Activated T-cell treated with anti-CD3 and anti-CD28 coated beads, Interleukin-2, amount 50 U/mL, for 72 hours (primary cell): ENCODE measurements around the gene SYTL5. TPM values are rescaled to one million over a fixed set of nuclear protein-coding genes. Genes with fewer than 3 reads are reported as not detected.

Experiments
- ATAC-seq, 2 donors: fragments of 150-1000 bp; cut with Tn5 transposase; replicated peaks in 1 of 2; 2 replicates each; pipeline ENCODE4 v1.10.0; 2021; ENCODE audit warnings: moderate library complexity in 2 of 2, mild to moderate bottlenecking in 1 of 2
- DNase-seq, 2 donors: peaks; one replicate each; pipeline ENCODE4 v3.0.0; 2021 to 2022; ENCODE audit warnings: mixed read lengths in 1 of 2
- H3K27ac Mint-ChIP-seq: one replicate; pipeline ENCODE4 v1.8.0; 2022; ENCODE audit warnings: mild to moderate bottlenecking, moderate library complexity, mixed read lengths
- H3K27me3 Mint-ChIP-seq: one replicate; pipeline ENCODE4 v1.8.0; 2022; ENCODE audit warnings: low read depth, mixed read lengths
- H3K36me3 Mint-ChIP-seq, 2 donors: one replicate each; pipeline ENCODE4 v1.8.0; 2022; ENCODE audit warnings: mixed read lengths in 2 of 2, mild to moderate bottlenecking in 1 of 2; ENCODE audit not compliant: insufficient read depth in 2 of 2
- H3K4me1 Mint-ChIP-seq: one replicate; pipeline ENCODE4 v1.8.0; 2022; ENCODE audit warnings: low read depth, mixed read lengths
- H3K4me3 Mint-ChIP-seq, 2 donors: one replicate each; pipeline ENCODE4 v1.8.0; 2022; ENCODE audit warnings: mild to moderate bottlenecking in 2 of 2, mixed read lengths in 2 of 2, moderate library complexity in 2 of 2
- H3K9me3 Mint-ChIP-seq, 2 donors: one replicate each; pipeline ENCODE4 v1.8.0; 2022; ENCODE audit warnings: mixed read lengths in 2 of 2
- total RNA-seq, 2 donors: library from RNA; stranded (reverse); gene quantifications; one replicate each; pipeline ENCODE4 v1.2.3, GENCODE V29; 2022

The SYTL5 gene
- total RNA-seq, 2 donors from 2014 or later: not detected

GRCh38 chrX:38082309-38082708 is 76.0 kb downstream of the SYTL5 start:
- H3K36me3 Mint-ChIP-seq: no peaks in the 10 kb centered on the region
- H3K27ac Mint-ChIP-seq: no peak overlapping the region
- no peak for ATAC-seq
- no peak for DNase-seq
- H3K4me1 Mint-ChIP-seq: no peaks in the 10 kb centered on the region
- H3K27me3 Mint-ChIP-seq: peaks cover 33% of the 10 kb centered on the region
- no peak overlapping the region for H3K4me3 Mint-ChIP-seq
- H3K9me3 Mint-ChIP-seq: no peaks in the 10 kb centered on the region

DNA sequence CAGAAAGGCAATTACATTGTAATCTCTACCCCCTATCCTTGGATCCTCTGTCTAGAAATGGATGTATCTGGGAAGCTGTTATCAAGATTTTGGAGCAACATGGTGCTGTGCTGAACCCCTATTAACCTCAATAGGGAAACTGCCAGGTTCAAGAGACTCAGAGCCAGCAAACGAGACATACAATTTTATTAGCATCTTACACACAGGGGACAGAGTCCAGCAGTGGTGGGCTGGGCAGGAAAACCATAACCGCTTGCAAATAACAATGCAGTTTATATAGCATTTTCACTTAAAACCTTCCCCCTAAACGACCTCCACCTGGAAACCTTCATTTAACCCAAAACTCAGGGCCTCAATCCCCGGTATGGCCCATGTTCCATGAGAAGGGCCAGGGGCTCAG is 79.5 kb downstream of the SYTL5 start:
- no peak for DNase-seq
- Mint-ChIP-seq H3K36me3 (no peaks in the 10 kb centered on the region), H3K4me3 (no peak overlapping the region), H3K27me3 (peaks cover 31% of the 10 kb centered on the region), H3K4me1 (no peaks in the 10 kb centered on the region), H3K27ac (no peak overlapping the region), H3K9me3 (no peaks in the 10 kb centered on the region)
- ATAC-seq: no peak

DNA sequence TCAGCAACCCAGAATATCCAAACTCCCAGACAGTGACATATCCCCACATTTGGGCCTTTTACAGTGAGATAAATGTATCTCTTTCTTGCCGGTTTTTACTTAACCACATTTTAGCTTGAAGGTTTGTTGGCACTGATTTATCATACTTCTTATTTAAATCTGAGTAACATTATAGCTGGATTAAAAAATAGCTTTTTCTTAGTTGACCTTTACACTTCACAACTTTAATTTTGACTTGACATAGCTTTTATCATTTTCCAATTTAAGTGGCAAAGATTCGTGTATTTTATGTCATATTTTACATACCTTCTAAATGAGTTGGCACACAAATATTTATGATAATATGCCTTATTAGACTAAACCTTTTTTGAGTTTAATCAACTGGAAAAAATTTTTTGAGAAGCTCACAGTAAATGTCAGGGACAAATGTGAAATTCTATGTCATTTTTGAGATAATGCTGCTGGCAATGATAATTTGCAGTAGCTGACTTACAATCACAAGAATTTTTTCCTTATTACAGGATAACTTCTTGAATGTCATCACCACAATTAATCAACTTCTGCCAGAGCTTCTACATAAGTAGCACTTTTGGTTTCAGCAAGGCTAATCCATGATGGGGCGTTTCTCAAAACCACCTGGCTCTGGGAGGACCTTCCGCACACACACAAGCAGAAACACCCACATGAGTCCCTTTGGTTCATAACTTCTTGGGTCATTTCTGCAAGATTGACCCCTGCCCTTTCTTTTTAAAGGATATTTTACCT is 80.3 kb downstream of the SYTL5 start:
- Mint-ChIP-seq H3K4me1 (no peaks in the 10 kb centered on the region), H3K27ac (no peak overlapping the region), H3K36me3 (no peaks in the 10 kb centered on the region), H3K9me3 (no peaks in the 10 kb centered on the region), H3K27me3 (peaks cover 31% of the 10 kb centered on the region), H3K4me3 (no peak overlapping the region)
- ATAC-seq: no peak
- no peak for DNase-seq

GRCh38 chrX:38087594-38087993 is 81.2 kb downstream of the SYTL5 start:
- no peaks in the 10 kb centered on the region for H3K4me1 Mint-ChIP-seq
- H3K27ac Mint-ChIP-seq: no peak overlapping the region

DNA sequence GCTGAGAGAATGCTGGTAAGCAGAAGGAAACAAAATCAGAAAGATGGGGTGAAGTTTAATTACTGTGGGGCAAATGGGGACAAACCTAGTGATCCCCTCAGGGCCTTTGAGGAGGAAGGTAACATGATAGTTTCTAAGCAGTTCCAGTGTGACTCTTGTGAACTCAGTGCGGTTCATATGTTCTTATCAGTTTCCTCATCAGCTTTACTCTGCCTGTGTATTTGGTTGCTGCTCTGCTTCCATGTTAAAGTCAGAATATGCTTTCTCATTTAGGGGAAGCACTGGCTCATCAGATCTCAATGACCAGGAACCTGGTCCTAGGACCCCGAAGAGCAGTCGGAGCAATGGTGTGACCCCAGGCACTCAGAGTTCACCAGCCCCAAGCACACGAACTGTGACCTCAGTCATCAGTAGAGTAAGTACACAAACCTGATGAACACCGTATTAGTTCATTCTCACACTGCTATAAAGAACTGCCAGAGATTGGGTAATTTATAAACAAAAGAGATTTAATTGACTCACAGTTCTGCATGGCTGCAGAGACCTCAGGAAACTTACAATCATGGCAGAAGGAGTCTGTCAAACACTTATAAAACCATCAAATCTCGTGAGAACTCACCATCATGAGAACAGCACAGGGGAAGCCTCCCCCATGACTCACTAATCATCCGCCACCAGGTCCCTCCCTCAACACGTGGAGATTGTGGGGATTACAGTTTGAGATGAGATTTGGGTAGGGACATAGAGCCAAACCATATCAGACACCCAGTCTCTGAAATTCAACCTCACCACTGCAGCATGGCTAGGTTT is 83.0 kb downstream of the SYTL5 start:
- H3K27ac Mint-ChIP-seq: no peak overlapping the region
- H3K27me3 Mint-ChIP-seq: peaks cover 18% of the 10 kb centered on the region

More at GRCh38 chrX:38087594-38087993, 81.2 kb downstream of the SYTL5 start:
- no peaks in the 10 kb centered on the region for H3K36me3 Mint-ChIP-seq
- DNase-seq (no peak), ATAC-seq (no peak)
- H3K9me3 Mint-ChIP-seq: no peaks in the 10 kb centered on the region
- H3K4me3 Mint-ChIP-seq: no peak overlapping the region
- H3K27me3 Mint-ChIP-seq: peaks cover 22% of the 10 kb centered on the region

DNA sequence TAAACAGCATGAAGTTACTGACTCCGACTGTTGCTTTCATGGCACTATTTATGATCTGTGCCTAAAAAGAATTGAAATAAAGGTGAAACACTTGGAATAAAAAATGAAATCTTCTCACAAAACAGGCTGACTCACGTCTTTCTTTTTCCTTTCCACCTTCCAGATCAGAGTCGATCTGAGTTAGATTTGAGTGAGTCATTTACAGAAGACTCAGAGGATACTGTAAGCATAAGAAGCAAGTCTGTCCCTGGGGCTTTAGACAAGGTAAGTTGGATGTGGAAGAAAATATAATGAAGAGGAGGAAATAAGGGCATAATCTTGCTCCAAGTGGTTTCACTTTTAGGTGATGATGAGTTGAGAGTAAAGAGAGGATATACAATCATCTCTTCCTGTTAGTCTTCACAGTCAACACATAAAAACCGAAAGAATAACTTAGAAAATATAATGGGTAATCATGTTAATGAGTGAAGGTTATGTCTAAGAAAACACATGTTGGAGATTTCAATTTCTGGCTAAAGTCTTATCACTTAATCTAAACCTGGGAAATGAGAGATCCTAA is 89.7 kb downstream of the SYTL5 start:
- peak overlapping the region in 1 of 2 donors; percentile 39 for H3K4me3 Mint-ChIP-seq
- H3K27me3 Mint-ChIP-seq: peaks cover 10% of the 10 kb centered on the region
- H3K4me1 Mint-ChIP-seq: no peaks in the 10 kb centered on the region
- H3K36me3 Mint-ChIP-seq: no peaks in the 10 kb centered on the region
- H3K9me3 Mint-ChIP-seq: no peaks in the 10 kb centered on the region
- peak overlapping the region; percentile 64 for H3K27ac Mint-ChIP-seq
- DNase-seq (no peak), ATAC-seq (peak in 1 of 2 donors; percentile 32)

More for the DNA sequence above, 83.0 kb downstream of the SYTL5 start:
- H3K4me3 Mint-ChIP-seq: no peak overlapping the region
- H3K4me1 Mint-ChIP-seq: no peaks in the 10 kb centered on the region
- ATAC-seq: no peak
- no peaks in the 10 kb centered on the region for H3K36me3 Mint-ChIP-seq
- DNase-seq: no peak
- no peaks in the 10 kb centered on the region for H3K9me3 Mint-ChIP-seq

DNA sequence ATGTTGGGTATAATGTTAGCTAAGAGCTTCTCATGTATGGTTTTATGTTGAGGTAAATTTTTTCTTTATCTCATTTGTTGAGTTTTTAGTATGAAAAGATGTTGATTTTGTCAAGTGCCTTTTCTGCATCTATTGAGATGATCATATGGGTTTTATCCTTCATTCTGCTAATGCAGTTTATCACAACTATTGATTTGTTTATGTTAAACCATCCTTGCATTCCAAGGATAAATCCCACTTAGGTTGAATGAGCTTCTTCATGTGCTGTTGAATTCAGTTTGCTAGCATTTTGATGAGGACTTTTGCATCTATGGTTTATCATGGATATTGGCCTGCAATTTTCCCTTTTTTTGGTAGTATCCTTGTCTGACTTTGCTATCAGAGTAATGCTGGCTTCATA is 93.3 kb downstream of the SYTL5 start:
- no peak for DNase-seq
- no peak overlapping the region for H3K27ac Mint-ChIP-seq
- peaks cover 18% of the 10 kb centered on the region for H3K27me3 Mint-ChIP-seq
- H3K36me3 Mint-ChIP-seq: no peaks in the 10 kb centered on the region
- H3K4me3 Mint-ChIP-seq: no peak overlapping the region
- no peaks in the 10 kb centered on the region for H3K9me3 Mint-ChIP-seq
- no peaks in the 10 kb centered on the region for H3K4me1 Mint-ChIP-seq
- ATAC-seq: no peak

GRCh38 chrX:38102240-38102639 is 95.9 kb downstream of the SYTL5 start:
- DNase-seq (no peak), ATAC-seq (no peak)
- Mint-ChIP-seq H3K4me3 (no peak overlapping the region), H3K36me3 (no peaks in the 10 kb centered on the region), H3K27ac (no peak overlapping the region), H3K9me3 (no peaks in the 10 kb centered on the region), H3K27me3 (peaks cover 30% of the 10 kb centered on the region), H3K4me1 (no peaks in the 10 kb centered on the region)

DNA sequence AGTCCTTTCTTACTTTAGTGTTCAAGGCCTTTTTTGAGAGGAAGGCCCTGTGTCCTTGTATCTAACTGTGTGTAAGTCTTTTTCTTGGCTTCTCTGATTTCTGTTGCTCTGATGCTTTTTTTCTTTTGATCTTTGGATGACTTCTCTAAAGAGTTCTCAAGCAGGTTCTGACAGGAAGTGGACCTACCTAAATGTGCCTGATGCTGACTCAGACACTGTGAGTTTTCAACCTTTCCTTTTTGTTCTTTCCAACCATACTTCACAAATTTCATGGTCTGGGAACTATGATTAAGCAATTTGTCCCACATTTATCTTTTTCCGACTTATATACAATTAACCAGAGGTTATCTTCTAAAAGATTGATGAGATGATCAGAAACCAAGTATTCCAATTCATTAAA is 96.5 kb downstream of the SYTL5 start:
- no peak overlapping the region for H3K4me3 Mint-ChIP-seq
- H3K27me3 Mint-ChIP-seq: peaks cover 30% of the 10 kb centered on the region
- H3K36me3 Mint-ChIP-seq: no peaks in the 10 kb centered on the region
- H3K9me3 Mint-ChIP-seq: no peaks in the 10 kb centered on the region
- no peak for DNase-seq
- ATAC-seq: no peak
- H3K4me1 Mint-ChIP-seq: no peaks in the 10 kb centered on the region
- peak overlapping the region; percentile 27 for H3K27ac Mint-ChIP-seq

DNA sequence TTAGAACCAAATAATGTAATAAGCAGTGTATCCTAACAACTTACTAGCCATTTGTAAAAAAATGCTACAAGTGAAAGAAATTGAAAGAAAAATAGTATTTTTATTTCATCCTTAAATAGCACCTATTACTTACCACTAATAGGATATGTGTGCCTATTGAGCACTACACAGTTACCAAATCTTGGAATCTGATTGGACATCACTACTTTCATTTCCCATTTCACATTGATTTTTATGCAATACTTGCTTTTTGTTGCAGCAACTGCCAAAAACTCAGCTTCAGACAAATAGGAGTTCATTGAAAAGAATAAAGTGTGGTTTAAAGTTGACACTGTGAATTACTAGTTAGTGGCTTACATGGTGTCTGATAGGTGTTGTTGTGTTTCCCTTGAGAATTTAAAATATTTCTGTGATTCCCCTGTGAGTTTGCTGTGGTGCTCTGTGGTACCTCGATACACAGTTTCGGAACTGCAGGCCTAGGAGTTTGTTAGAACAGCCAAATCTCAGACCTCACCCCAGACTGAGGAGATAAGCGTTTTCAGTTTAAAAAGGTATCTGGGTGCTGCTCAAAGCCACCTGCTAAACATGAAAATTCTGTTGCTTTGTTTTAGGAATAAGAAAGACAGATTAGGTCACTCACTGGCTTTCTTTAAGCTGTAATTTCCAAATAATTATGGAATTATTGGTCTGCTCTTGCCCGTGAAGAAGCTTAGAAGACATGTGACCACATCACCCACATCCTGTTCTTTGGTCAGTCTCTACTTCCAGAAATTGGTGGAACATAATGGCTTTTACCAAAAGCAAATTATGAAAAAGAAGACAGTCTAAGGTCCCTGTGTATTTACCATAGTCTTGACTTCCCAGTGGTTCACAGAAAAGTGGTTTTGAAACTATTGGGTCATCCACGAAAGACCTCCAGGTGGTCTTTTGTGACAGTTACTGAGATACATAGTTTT is 97.8 kb downstream of the SYTL5 start:
- no peak for ATAC-seq
- Mint-ChIP-seq H3K27me3 (peaks cover 30% of the 10 kb centered on the region), H3K4me3 (no peak overlapping the region), H3K9me3 (no peaks in the 10 kb centered on the region), H3K27ac (no peak overlapping the region), H3K36me3 (no peaks in the 10 kb centered on the region), H3K4me1 (no peaks in the 10 kb centered on the region)
- DNase-seq: no peak

DNA sequence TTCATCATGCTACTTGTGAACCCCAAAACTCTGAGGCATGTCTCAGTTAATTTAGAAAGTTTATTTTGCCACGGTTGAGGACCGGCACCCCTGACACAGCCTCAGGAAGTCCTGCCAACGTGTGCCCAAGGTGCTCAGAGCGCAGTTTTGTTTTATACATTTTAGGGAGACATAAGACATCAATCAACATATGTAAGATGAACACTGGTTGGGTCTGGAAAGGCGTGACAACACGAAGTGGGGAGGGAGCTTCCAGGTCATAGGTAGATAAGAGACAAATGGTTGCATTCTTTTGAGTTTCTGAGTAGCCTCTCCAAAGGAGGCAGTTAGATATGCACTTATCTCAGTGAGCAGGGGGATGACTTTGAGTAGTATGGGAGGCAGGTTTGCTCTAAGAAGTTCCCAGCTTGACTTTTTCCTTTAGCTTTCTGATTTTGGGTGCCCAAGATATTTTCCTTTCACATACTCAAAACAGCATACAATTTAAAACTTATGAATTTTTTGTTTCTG is 98.9 kb downstream of the SYTL5 start:
- Mint-ChIP-seq H3K4me1 (no peaks in the 10 kb centered on the region), H3K4me3 (no peak overlapping the region), H3K36me3 (no peaks in the 10 kb centered on the region), H3K27ac (no peak overlapping the region), H3K9me3 (no peaks in the 10 kb centered on the region), H3K27me3 (peaks cover 30% of the 10 kb centered on the region)
- ATAC-seq (no peak), DNase-seq (no peak)

DNA sequence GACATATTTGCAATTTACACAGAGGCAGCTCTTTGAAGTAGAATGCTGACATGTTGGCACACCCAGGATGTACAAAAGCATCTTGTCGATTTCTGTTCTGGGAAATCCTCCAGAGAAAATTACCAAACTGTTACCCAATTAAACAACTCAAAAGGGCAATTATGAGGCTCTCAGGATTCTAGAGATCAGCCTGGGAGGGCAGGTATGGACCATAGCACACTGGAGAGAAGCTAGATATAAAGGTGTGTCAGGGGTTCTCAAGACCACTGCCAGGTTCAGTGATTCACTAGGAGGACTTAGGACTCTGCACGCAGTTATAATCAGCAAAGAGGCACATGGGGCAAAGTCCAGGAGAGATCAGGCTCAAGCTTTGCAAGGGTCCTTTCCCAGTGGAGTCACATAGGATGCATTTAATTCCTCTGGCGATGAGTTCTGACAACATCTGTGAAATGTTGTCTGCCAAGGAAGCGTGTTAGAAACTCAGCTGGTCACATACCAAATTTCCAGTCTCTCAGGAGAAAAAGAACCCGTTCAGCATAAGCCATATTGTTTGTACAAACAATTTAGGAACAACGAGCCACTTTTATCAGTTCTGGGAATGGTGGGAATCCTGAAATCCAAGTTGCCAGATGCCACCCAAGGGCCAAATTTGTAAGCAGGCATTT is 100.8 kb downstream of the SYTL5 start:
- Mint-ChIP-seq H3K9me3 (no peaks in the 10 kb centered on the region), H3K36me3 (no peaks in the 10 kb centered on the region), H3K4me3 (no peak overlapping the region), H3K27me3 (peaks cover 19% of the 10 kb centered on the region), H3K27ac (no peak overlapping the region), H3K4me1 (no peaks in the 10 kb centered on the region)
- no peak for ATAC-seq
- DNase-seq: no peak
